Measurements from ENCODE around the gene HLA-DPB1. TPM values are rescaled to one million over a fixed set of nuclear protein-coding genes. Genes with fewer than 3 reads are reported as not detected.

The HLA-DPB1 gene
- total RNA-seq, 1 donor from 2014 or later: 13.5 TPM

DNA sequence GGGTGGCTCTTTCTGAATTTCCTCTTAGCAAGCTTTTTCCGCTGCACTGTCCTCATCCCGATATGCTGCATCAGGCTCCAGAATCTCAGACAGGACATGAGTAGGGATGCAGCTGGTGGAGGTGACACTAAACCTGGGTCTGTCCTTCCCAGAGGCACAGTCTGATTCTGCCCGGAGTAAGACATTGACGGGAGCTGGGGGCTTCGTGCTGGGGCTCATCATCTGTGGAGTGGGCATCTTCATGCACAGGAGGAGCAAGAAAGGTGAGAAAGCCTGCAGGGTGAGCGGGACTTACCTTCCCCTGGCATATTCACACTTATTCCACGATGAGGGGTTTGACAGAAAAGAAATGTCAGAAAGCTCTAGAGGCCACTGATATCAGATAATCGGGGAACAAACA is 9.8 kb downstream of the HLA-DPB1 start:
- no peak for DNase-seq (ENCODE audit: low spot score, unreplicated experiment)
- H3K4me3 Mint-ChIP-seq (ENCODE audit: low read depth): no peak overlapping the region
- H3K27ac Mint-ChIP-seq: no peak overlapping the region

DNA sequence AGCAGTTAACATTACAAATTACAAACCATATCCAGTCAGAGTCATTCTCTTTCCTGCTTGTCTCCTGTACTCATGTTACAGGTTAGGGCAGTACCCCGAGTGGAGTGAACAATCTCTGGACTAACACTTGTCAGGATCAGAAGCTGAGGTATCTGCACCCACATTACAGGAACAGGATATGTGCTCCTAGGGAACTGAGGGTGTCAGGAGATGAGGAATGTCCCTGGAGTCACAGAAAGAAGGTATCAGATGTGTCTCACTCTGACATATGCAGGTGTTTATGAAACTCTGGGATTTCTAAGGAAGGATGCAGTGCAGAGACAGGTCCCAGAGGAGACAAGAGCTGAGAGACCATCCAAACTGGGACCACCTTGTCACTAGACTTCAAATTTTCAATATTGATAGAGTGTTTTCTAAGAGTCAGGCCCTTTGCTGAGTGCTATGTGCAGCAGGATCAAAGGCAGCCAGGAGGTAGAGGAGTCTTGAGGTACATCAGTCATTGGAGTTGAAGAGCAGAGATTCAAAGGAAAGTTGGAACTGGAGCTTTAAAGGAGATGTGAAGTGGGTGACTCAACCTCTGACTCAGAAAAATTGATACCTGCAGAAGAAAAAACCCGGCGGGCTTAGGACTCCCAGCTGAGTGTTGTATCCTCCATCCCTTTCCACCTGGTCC is 12.6 kb downstream of the HLA-DPB1 start:
- Mint-ChIP-seq H3K36me3 (ENCODE audit: insufficient read depth) (peaks cover 2% of the 10 kb centered on the region), H3K9me3 (ENCODE audit: low read depth) (no peaks in the 10 kb centered on the region), H3K4me3 (ENCODE audit: low read depth) (no peak overlapping the region), H3K4me1 (ENCODE audit: low read depth) (no peaks in the 10 kb centered on the region), H3K27me3 (peaks cover 10% of the 10 kb centered on the region), H3K27ac (no peak overlapping the region)
- TF ChIP-seq, protein P1, sequence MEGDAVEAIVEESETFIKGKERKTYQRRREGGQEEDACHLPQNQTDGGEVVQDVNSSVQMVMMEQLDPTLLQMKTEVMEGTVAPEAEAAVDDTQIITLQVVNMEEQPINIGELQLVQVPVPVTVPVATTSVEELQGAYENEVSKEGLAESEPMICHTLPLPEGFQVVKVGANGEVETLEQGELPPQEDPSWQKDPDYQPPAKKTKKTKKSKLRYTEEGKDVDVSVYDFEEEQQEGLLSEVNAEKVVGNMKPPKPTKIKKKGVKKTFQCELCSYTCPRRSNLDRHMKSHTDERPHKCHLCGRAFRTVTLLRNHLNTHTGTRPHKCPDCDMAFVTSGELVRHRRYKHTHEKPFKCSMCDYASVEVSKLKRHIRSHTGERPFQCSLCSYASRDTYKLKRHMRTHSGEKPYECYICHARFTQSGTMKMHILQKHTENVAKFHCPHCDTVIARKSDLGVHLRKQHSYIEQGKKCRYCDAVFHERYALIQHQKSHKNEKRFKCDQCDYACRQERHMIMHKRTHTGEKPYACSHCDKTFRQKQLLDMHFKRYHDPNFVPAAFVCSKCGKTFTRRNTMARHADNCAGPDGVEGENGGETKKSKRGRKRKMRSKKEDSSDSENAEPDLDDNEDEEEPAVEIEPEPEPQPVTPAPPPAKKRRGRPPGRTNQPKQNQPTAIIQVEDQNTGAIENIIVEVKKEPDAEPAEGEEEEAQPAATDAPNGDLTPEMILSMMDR (IDR thresholded peaks at IDR 0.05; ENCODE audit: unreplicated experiment): no peak
- DNase-seq (ENCODE audit: low spot score, unreplicated experiment): no peak

More for the DNA sequence above, 9.8 kb downstream of the HLA-DPB1 start:
- H3K9me3 Mint-ChIP-seq (ENCODE audit: low read depth): no peaks in the 10 kb centered on the region
- peaks cover 14% of the 10 kb centered on the region for H3K27me3 Mint-ChIP-seq
- H3K36me3 Mint-ChIP-seq (ENCODE audit: insufficient read depth): peaks cover 4% of the 10 kb centered on the region
- H3K4me1 Mint-ChIP-seq (ENCODE audit: low read depth): peaks cover 10% of the 10 kb centered on the region
- TF ChIP-seq, protein P1 (IDR thresholded peaks at IDR 0.05; ENCODE audit: unreplicated experiment): no peak

DNA sequence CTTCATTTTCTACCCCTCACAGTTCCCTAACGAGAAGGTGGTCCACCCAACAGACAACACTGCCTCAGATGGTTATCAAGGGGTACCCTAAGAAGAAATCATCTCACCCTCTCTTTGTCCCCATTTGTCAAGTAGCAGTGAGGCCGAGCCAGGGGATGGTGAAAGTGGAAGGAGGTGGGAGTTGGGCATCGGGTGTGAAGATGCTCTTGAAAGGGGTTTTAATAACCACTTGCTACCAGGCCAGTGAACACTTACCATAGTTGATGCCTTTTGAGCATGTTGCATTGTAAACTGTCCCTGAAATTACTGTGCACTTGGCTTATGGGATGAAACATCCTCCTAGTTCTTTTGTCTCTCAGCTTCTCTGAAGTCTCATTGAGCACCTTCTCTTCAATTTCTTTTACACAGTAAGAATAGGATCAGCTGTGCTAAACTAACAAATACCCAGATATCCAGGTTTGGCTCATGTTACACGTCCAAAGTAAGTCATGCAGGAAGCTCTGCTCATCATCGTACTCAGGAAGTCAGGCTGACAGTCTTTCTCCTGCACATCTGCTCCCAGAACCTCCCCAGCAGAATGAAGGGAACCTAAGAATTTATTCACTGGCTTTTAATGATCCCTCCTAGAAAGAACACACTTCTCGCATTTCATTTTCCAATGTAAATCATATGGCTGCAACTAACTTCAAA is 13.3 kb downstream of the HLA-DPB1 start:
- DNase-seq (ENCODE audit: low spot score, unreplicated experiment): no peak
- H3K9me3 Mint-ChIP-seq (ENCODE audit: low read depth): no peaks in the 10 kb centered on the region
- H3K36me3 Mint-ChIP-seq (ENCODE audit: insufficient read depth): peaks cover 2% of the 10 kb centered on the region
- no peaks in the 10 kb centered on the region for H3K4me1 Mint-ChIP-seq (ENCODE audit: low read depth)
- TF ChIP-seq, protein P1 (IDR thresholded peaks at IDR 0.05; ENCODE audit: unreplicated experiment): no peak
- H3K27me3 Mint-ChIP-seq: peaks cover 10% of the 10 kb centered on the region
- H3K27ac Mint-ChIP-seq: no peak overlapping the region
- no peak overlapping the region for H3K4me3 Mint-ChIP-seq (ENCODE audit: low read depth)

DNA sequence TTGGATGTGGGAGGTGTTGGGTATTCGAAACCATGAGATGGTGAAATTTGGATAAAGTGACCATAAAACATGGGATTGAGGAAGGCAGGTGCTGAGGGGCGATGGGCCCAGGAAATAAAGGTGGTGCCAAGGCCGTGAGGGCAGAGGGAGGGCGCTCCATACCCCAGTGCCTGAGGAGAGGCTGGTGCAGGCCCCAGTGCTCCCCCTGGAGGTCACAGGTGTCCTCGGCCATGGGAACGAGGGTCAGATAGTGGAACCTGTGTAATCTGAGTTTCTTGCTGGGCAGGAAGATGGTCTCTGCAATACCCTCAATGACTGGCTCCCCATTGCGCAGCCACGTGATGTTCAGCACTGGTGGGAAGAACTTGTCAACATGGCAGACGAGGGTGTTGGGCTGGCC is 16.2 kb downstream of the HLA-DPB1 start:
- H3K9me3 Mint-ChIP-seq (ENCODE audit: low read depth): no peaks in the 10 kb centered on the region
- no peak overlapping the region for H3K4me3 Mint-ChIP-seq (ENCODE audit: low read depth)
- TF ChIP-seq, protein P1 (IDR thresholded peaks at IDR 0.05; ENCODE audit: unreplicated experiment): peak; percentile 47
- no peak overlapping the region for H3K27ac Mint-ChIP-seq
- no peak for DNase-seq (ENCODE audit: low spot score, unreplicated experiment)
- H3K27me3 Mint-ChIP-seq: peaks cover 16% of the 10 kb centered on the region
- H3K4me1 Mint-ChIP-seq (ENCODE audit: low read depth): no peaks in the 10 kb centered on the region
- no peaks in the 10 kb centered on the region for H3K36me3 Mint-ChIP-seq (ENCODE audit: insufficient read depth)

DNA sequence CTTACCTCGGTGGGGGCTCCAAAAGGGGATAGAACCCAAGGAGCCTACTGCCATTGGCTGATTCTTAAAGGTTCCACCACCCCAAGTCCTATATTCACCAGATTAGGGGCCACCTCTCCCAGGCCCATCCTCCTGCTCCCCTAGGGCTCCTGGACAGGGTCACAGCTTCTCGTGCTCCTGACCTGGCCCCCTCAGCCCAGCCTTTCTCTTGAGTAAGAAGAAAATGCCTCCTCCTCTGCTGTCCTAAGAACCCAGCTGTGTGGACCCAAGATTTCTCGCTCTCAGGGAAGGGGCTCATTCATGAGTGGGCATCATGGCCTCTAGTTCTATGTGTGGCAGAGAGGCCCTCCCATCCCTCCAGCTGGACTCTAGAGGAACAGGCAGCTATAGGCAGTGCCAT is 16.6 kb downstream of the HLA-DPB1 start:
- Mint-ChIP-seq H3K4me1 (ENCODE audit: low read depth) (no peaks in the 10 kb centered on the region), H3K27me3 (peaks cover 16% of the 10 kb centered on the region), H3K4me3 (ENCODE audit: low read depth) (no peak overlapping the region), H3K9me3 (ENCODE audit: low read depth) (no peaks in the 10 kb centered on the region), H3K36me3 (ENCODE audit: insufficient read depth) (no peaks in the 10 kb centered on the region), H3K27ac (no peak overlapping the region)
- TF ChIP-seq, protein P1 (IDR thresholded peaks at IDR 0.05; ENCODE audit: unreplicated experiment): no peak
- DNase-seq (ENCODE audit: low spot score, unreplicated experiment): no peak

Data from progenitor cell of endocrine pancreas (in vitro differentiated cells).